GM23338 (cell line): ENCODE measurements around the gene RBM22.

Experiments used
- CREB1 ChIP-seq: fragments of 250-450 bp; sonication (Bioruptor Pico); IDR thresholded peaks from 2 replicates; pipeline ENCODE4 v1.5.0; 2020; ENCODE audit warnings: low read depth, mild to moderate bottlenecking, moderate library complexity
- EZH2 ChIP-seq: fragments of 200-600 bp; sonication (generic); IDR thresholded peaks from one replicate; pipeline ENCODE4 v1.8.0; 2017; ENCODE audit warnings: antibody characterized with exemption, mild to moderate bottlenecking, low read depth; ENCODE audit not compliant: unreplicated experiment
- EZH2phosphoT487 ChIP-seq: fragments of 200-600 bp; sonication (generic); IDR thresholded peaks from one replicate; pipeline ENCODE4 v1.8.1; 2018; ENCODE audit warnings: antibody characterized with exemption; ENCODE audit not compliant: unreplicated experiment
- JUNB ChIP-seq: IDR thresholded peaks from one replicate; pipeline ENCODE4 v1.6.1; 2016; ENCODE audit warnings: antibody characterized with exemption; ENCODE audit not compliant: unreplicated experiment
- NANOG ChIP-seq: IDR thresholded peaks from 2 replicates; pipeline ENCODE4 v1.6.1; 2016; ENCODE audit warnings: antibody characterized with exemption, borderline replicate concordance
- POLR2AphosphoS5 ChIP-seq: IDR thresholded peaks from 2 replicates; pipeline ENCODE4 v1.6.1; 2016; ENCODE audit warnings: antibody characterized with exemption, low read depth
- ZNF114 ChIP-seq: fragments of 250-450 bp; sonication (Bioruptor Pico); IDR thresholded peaks from 2 replicates; pipeline ENCODE4 v1.5.0; 2020; ENCODE audit warnings: mild to moderate bottlenecking, moderate library complexity
- TF ChIP-seq, protein P1 (sequence below), 2 experiments: fragments of 200-600 bp in 1 of 2; sonication (generic) in 1 of 2; conservative IDR thresholded peaks; 2 replicates each; pipeline versions ENCODE4 v1.5.1 to v1.6.1; 2016 to 2017; ENCODE audit warnings: antibody characterized with exemption in 2 of 2, low read depth in 2 of 2, mild to moderate bottlenecking in 2 of 2, moderate library complexity in 1 of 2
- TF ChIP-seq, protein P2 (sequence below): IDR thresholded peaks from one replicate; pipeline ENCODE4 v1.6.1; 2018; ENCODE audit warnings: antibody characterized with exemption; ENCODE audit not compliant: unreplicated experiment
- TF ChIP-seq, protein P3 (sequence below): fragments of 250-450 bp; sonication (Bioruptor Pico); IDR thresholded peaks from 2 replicates; pipeline ENCODE4 v1.5.0; 2020; ENCODE audit warnings: mild to moderate bottlenecking, moderate library complexity

DNA sequence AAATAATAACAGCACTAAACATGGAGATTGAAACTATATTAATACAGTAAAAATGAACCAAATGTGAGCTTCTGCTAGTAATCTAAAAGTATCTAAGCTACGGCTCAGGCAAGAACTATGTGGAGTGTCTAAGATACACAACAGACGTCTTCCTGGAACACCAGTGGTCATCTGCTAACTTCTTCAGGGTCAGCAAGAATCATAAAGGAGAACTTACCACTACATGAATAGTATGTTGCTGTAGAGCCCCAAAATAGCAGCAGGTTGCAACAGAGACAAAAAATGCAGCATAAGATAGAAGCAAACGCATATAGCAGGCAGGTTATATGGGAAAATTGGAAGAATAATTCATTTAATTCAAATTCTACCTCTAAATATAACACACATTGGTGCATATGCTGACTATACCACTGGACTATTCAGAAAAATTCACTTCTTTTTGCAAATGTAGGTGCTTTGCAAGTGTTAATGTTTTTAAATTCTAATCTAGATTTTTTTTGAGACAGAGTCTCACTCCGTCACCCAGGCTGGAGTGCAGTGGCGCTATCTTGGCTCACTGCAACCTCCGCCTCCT, 30.9 kb upstream of the RBM22 start:
- TF ChIP-seq, protein P1, sequence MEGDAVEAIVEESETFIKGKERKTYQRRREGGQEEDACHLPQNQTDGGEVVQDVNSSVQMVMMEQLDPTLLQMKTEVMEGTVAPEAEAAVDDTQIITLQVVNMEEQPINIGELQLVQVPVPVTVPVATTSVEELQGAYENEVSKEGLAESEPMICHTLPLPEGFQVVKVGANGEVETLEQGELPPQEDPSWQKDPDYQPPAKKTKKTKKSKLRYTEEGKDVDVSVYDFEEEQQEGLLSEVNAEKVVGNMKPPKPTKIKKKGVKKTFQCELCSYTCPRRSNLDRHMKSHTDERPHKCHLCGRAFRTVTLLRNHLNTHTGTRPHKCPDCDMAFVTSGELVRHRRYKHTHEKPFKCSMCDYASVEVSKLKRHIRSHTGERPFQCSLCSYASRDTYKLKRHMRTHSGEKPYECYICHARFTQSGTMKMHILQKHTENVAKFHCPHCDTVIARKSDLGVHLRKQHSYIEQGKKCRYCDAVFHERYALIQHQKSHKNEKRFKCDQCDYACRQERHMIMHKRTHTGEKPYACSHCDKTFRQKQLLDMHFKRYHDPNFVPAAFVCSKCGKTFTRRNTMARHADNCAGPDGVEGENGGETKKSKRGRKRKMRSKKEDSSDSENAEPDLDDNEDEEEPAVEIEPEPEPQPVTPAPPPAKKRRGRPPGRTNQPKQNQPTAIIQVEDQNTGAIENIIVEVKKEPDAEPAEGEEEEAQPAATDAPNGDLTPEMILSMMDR (conservative IDR thresholded peaks at IDR 0.05; ENCODE audit: low read depth in 2 of 2) = no peak
- no peak for TF ChIP-seq NANOG
- TF ChIP-seq, protein P2, sequence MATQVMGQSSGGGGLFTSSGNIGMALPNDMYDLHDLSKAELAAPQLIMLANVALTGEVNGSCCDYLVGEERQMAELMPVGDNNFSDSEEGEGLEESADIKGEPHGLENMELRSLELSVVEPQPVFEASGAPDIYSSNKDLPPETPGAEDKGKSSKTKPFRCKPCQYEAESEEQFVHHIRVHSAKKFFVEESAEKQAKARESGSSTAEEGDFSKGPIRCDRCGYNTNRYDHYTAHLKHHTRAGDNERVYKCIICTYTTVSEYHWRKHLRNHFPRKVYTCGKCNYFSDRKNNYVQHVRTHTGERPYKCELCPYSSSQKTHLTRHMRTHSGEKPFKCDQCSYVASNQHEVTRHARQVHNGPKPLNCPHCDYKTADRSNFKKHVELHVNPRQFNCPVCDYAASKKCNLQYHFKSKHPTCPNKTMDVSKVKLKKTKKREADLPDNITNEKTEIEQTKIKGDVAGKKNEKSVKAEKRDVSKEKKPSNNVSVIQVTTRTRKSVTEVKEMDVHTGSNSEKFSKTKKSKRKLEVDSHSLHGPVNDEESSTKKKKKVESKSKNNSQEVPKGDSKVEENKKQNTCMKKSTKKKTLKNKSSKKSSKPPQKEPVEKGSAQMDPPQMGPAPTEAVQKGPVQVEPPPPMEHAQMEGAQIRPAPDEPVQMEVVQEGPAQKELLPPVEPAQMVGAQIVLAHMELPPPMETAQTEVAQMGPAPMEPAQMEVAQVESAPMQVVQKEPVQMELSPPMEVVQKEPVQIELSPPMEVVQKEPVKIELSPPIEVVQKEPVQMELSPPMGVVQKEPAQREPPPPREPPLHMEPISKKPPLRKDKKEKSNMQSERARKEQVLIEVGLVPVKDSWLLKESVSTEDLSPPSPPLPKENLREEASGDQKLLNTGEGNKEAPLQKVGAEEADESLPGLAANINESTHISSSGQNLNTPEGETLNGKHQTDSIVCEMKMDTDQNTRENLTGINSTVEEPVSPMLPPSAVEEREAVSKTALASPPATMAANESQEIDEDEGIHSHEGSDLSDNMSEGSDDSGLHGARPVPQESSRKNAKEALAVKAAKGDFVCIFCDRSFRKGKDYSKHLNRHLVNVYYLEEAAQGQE = no peak
- no peak for TF ChIP-seq EZH2
- no peak for TF ChIP-seq POLR2AphosphoS5
- no peak for TF ChIP-seq EZH2phosphoT487
- TF ChIP-seq CREB1 (CRISPR knock-in tag) = no peak
- TF ChIP-seq JUNB = no peak
- TF ChIP-seq, protein P3, sequence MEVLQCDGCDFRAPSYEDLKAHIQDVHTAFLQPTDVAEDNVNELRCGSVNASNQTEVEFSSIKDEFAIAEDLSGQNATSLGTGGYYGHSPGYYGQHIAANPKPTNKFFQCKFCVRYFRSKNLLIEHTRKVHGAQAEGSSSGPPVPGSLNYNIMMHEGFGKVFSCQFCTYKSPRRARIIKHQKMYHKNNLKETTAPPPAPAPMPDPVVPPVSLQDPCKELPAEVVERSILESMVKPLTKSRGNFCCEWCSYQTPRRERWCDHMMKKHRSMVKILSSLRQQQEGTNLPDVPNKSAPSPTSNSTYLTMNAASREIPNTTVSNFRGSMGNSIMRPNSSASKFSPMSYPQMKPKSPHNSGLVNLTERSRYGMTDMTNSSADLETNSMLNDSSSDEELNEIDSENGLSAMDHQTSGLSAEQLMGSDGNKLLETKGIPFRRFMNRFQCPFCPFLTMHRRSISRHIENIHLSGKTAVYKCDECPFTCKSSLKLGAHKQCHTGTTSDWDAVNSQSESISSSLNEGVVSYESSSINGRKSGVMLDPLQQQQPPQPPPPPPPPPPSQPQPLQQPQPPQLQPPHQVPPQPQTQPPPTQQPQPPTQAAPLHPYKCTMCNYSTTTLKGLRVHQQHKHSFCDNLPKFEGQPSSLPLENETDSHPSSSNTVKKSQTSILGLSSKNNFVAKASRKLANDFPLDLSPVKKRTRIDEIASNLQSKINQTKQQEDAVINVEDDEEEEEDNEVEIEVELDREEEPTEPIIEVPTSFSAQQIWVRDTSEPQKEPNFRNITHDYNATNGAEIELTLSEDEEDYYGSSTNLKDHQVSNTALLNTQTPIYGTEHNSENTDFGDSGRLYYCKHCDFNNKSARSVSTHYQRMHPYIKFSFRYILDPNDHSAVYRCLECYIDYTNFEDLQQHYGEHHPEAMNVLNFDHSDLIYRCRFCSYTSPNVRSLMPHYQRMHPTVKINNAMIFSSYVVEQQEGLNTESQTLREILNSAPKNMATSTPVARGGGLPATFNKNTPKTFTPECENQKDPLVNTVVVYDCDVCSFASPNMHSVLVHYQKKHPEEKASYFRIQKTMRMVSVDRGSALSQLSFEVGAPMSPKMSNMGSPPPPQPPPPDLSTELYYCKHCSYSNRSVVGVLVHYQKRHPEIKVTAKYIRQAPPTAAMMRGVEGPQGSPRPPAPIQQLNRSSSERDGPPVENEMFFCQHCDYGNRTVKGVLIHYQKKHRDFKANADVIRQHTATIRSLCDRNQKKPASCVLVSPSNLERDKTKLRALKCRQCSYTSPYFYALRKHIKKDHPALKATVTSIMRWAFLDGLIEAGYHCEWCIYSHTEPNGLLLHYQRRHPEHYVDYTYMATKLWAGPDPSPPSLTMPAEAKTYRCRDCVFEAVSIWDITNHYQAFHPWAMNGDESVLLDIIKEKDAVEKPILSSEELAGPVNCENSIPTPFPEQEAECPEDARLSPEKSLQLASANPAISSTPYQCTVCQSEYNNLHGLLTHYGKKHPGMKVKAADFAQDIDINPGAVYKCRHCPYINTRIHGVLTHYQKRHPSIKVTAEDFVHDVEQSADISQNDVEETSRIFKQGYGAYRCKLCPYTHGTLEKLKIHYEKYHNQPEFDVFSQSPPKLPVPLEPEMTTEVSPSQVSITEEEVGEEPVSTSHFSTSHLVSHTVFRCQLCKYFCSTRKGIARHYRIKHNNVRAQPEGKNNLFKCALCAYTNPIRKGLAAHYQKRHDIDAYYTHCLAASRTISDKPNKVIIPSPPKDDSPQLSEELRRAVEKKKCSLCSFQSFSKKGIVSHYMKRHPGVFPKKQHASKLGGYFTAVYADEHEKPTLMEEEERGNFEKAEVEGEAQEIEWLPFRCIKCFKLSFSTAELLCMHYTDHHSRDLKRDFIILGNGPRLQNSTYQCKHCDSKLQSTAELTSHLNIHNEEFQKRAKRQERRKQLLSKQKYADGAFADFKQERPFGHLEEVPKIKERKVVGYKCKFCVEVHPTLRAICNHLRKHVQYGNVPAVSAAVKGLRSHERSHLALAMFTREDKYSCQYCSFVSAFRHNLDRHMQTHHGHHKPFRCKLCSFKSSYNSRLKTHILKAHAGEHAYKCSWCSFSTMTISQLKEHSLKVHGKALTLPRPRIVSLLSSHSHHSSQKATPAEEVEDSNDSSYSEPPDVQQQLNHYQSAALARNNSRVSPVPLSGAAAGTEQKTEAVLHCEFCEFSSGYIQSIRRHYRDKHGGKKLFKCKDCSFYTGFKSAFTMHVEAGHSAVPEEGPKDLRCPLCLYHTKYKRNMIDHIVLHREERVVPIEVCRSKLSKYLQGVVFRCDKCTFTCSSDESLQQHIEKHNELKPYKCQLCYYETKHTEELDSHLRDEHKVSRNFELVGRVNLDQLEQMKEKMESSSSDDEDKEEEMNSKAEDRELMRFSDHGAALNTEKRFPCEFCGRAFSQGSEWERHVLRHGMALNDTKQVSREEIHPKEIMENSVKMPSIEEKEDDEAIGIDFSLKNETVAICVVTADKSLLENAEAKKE (CRISPR knock-in tag) = no peak
- no peak for TF ChIP-seq ZNF114
